Stimulated activated CD4-positive, alpha-beta T cell treated with anti-CD3 and anti-CD28 coated beads, Interleukin-15, amount 100 ng/mL, for 48 hours (primary cell): ENCODE measurements around the gene GPR162.
"Not testable (repeated sequence)": the region's sequence is repeated elsewhere in the genome, so short reads cannot be mapped to it uniquely, and the experiment has no call there.

Experiments used
- DNase-seq, 2 donors: peaks; one replicate each; pipeline ENCODE4 v3.0.0-alpha.2; 2020; ENCODE audit warnings: low read depth in 2 of 2

Gene GPR162

DNA sequence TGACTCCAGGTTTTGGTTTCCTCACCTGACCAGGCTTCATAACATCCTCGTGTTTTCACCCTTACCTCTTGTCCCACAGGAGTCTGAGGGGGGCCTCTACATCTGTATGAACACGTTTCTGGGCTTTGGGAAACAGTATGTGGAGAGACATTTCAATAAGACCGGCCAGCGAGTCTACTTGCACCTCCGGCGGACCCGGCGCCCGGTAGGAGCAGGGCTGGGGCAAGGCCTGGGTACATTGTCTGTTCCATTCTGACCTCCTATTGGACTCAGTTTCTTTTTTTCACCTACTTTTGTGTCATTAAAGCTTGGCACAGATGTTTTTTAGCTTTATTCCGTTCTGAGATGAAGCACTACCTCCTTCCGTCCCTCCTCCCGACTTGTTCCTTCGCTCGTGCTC is 33.7 kb downstream of the GPR162 start:
- no peak for DNase-seq

DNA sequence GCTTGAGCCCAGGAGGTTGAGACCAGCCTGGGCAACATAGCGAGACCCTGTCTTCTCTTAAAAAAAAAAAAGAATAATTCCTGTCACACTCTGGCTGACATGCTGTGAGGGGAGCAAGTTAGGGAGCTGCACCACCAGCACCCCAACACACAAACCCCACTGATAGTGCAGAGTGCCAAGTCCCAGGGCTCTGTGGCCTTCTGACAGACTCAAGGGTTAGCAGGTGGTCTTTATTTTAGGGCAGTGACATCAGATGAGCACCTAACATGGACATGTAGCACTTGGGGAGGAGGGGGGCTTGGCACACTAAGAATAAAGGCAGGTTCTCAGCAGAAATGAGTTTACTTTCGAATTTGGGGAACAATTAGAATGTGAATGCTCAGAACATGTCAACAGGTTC is 37.2 kb downstream of the GPR162 start:
- DNase-seq = no peak

DNA sequence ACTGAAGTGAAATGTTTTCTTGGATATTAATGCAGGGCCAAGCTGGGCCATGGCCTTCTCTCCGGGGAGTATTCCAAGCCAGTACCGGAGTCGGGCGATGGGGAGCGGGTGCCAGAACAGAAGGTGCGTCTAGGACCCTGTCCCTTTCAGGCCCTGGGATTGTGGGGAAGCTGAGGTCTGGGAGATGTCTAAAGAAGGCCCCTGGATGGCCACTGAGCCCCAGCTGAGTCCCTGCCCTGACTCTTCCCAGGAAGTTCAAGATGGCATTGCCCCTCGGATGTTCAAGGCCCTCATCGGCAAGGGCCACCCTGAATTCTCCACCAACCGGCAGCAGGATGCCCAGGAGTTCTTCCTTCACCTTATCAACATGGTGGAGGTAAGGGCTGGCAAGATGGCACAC is 38.5 kb downstream of the GPR162 start:
- no peak for DNase-seq

DNA sequence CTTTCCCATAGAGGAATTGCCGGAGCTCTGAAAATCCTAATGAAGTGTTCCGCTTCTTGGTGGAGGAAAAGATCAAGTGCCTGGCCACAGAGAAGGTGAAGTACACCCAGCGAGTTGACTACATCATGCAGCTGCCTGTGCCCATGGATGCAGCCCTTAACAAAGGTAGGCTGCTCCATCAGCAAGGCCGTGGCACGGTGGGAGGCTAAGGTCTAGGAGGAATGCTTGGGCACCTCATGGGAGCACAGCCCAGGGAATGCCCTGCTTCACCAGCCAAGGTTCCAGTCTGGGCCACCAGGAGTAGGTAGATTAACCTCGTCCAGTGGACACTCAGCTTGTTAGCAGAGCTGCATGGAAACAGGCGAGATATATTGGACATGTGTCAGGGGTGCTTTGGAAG is 39.3 kb downstream of the GPR162 start:
- DNase-seq = no peak

DNA sequence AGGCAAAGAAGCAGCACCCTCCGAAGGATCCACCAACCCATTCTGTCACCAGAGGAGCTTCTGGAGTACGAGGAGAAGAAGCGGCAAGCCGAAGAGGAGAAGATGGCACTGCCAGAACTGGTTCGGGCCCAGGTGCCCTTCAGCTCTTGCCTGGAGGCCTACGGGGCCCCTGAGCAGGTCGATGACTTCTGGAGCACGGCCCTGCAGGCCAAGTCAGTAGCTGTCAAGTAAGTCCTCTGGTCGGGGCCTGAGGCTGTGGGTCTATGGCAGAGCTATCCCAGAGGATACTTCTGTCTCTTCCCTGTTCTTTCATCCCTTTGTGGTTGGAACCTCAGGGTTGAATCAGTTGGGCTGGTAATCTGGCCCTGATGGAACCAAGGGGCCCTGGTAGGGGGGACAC is 39.8 kb downstream of the GPR162 start:
- no peak for DNase-seq

DNA sequence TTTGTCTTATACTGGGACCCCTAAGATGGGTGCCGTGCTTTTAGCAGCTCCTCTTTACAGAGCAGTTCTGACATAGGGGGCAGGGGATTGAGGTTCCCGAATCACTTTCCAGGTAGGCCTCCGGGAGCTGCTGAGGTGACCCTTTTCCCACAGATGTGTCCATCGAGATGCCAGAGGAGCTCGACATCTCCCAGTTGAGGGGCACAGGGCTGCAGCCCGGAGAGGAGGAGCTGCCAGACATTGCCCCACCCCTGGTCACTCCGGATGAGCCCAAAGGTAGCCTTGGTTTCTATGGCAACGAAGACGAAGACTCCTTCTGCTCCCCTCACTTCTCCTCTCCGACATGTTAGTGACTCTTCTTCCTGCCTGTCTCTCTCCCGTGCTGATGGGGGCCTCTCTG is 41.4 kb downstream of the GPR162 start:
- no peak for DNase-seq

DNA sequence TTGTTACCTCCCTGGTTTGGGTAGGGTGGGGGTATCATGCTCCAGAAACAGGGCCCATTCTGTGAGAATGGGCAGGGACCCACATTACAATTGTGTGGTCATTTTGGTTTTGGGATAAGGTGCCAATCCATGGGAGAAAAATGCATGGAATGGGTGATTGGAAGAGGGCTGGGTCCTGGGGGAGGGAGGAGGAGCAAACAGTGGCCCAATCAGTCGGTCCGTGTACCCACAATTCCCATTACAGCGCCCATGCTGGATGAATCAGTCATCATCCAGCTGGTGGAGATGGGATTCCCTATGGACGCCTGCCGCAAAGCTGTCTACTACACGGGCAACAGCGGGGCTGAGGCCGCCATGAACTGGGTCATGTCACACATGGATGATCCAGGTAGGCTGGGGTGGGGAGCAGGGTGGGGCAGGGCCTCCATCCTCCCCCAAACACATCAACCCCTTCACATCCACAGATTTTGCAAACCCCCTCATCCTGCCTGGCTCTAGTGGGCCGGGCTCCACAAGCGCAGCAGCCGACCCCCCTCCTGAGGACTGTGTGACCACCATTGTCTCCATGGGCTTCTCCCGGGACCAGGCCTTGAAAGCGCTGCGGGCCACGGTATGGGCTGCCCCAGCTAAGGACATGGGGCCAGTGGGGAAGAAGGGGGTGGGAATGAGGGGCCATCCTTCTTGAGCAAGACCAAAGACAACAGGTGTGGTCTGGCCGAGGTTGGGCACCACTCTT is 42.1 kb downstream of the GPR162 start:
- DNase-seq = no peak

DNA sequence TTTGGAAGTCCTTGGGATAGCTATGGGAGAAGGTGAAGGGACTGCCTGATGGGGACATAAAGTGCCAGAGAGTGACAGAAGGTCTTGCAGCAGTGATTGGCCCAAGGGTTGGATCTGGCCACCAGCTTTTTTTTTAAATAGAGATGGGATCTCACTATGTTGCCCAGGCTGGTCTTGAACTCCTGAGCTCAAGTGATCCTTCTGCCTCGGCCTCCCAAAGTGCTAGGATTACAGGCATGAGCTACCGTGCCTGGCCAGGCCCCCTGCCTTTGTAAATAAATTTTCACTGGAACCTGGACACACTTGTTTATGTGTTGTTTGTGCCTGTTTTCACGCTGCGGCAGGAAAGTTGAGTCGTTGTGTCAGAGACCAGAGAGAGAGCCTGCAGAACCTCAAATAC is 43.7 kb downstream of the GPR162 start:
- DNase-seq = not testable (repeated sequence)

DNA sequence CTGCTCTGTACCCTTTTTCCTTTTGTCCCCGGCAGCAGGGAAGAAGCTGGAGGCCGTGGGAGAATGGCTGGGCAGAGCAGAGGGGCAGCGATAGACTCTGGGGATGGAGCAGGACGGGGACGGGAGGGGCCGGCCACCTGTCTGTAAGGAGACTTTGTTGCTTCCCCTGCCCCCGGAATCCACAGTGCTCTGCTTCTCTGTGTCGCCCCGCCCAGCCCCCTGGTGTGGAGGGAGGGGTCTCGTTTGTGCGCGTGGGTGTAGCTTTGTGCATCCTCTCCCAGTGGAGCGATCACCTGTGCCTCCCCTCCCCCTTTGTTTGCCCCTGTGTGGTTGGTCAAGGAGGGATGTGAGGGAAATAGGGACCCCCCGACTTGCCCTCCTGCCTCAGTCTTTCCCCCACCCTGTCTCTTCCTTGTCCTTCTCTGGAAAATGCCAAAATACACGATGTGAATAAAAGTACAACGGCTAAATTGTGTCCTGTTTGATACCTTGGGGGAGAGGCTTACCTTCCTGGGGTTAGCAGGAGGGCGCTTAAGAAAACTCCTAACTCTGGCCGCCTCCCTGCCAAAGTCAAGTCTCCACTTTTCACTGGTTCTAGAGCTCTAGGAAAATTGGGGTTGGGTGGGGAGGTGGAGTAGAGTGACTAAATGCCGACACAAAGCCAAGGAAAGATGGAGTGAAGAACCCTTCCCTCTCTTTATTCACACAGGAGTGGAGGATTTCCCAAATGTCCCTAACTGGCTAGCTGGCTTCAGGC is 44.7 kb downstream of the GPR162 start:
- DNase-seq = no peak

DNA sequence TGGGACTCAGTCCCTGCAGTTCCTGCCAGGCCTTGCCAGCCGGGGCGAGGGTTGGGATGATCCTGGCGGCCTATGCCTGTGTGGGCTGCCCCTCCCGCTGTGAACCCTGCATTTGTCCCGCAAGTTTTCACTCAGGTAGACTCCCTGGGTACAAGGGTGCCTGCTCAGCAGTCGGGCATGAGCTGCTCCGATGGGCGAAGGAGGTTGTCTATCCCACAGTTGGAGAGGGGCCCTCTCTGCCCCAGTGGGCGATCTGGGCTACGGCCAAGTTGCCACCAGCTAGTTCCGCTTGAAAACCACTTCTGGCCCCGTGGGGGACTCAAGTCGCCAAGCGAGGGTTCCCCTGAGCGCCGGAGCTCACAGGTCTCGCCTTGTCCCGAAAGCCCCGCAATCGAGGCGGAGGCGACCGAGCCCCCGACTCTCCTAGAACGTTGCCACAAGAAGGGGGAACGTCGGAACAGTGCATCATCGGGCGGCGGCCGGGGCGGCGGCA is 45.3 kb downstream of the GPR162 start:
- no peak for DNase-seq

DNA sequence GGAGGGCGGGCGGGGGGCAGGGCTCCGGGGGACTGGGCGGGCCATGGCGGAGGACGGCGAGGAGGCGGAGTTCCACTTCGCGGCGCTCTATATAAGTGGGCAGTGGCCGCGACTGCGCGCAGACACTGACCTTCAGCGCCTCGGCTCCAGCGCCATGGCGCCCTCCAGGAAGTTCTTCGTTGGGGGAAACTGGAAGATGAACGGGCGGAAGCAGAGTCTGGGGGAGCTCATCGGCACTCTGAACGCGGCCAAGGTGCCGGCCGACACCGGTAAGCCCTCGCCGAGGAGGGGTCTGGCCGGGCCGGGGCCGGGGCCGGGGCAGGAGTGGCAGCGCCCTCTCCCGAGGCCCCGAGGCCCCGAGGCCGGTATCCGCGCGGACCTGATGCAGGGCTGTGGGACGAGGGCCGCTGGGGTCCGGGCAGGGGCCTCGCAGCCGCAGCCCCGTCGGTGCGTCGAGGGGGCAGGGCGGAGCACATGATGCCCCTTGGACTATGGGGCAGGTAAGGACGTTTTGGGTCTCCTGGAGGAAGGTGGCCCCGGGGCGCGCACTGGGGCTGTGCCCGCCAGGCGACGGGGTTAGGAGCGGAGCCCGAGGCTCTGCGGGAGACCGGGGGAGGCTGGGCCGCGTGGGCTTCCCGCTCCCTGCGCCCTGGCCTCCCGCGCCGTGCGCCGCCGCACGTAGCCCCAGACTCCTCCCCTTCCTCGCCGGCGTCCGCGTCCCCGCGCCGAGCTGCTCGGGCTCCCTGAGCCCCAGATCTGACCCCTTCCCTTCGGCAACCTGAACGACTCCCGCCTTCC is 46.0 kb downstream of the GPR162 start, which contains the start of gene TPI1:
Gene TPI1, plus strand, starts transcription at position 119 of the 798 bp plus-strand sequence. Its CDS starts 36 bp downstream, at position 155.
- peak; percentile 66 to 78 for DNase-seq

DNA sequence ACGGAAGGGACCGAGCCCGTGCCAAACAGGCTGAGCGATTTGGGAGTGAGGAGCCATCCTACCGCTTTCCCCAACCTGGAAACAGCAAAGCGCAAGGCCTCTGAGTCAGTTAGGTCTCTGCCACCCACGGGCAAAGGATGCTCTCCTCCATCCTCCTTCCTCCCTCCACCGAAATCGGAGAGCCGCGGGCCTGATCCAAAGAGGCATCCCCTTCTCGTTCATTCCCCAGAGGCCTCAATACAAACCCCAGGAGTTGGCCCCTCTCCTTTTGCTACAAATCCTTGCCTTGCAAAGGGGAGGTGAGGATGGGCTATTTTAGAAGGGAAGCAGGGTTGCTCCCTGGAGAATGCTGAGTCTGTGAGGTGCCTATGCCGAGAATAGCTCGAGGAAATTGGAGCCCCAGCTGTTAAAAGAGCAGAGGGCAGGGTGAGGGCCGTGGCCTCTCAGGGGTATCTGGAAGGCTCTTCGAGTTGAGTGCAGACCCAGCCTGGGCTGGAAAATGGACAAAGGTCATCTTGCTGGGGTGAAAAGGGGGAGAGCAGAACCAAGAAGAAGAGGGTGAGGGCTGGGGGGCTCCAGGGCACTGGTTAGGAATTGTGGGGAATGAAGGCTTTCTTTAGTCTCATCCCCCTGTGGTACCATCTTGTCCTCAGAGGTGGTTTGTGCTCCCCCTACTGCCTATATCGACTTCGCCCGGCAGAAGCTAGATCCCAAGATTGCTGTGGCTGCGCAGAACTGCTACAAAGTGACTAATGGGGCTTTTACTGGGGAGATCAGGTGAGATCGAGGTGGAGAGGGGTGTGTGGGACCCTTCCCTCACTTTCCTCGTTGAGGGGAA is 46.8 kb downstream of the GPR162 start:
- DNase-seq = no peak

DNA sequence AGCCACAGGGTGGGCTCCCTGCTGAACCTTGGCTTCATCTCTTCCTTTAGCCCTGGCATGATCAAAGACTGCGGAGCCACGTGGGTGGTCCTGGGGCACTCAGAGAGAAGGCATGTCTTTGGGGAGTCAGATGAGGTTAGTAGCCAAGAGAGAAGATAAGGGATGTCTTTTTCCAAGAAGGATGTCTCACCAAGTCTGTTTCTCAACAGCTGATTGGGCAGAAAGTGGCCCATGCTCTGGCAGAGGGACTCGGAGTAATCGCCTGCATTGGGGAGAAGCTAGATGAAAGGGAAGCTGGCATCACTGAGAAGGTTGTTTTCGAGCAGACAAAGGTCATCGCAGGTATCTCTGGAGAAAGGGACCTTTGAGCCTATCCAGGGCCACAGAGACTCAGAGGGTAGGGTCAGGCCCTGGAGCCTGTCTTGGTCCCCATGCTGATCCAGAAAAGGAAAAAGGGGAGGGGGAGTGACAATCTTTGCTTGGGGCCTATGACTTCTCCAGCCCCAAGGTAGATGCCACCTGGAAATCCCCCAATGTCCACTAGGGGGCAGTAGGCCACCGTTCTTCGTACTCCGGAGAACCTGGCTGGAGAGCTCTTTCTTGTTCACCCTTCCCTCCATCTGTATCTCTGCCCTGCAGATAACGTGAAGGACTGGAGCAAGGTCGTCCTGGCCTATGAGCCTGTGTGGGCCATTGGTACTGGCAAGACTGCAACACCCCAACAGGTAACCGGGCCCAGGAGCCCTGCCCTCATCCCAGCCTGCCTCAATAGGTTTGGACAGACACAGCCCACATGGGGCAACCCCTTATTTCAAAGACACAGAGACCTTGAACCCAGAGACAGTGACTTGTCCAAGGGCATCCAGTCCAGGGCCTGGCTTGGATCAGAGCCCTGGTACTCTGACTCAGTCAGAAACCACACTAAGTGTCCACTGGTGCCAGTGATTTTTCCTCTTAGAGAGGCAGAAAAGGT is 47.7 kb downstream of the GPR162 start:
- peak; percentile 68 to 77 for DNase-seq

DNA sequence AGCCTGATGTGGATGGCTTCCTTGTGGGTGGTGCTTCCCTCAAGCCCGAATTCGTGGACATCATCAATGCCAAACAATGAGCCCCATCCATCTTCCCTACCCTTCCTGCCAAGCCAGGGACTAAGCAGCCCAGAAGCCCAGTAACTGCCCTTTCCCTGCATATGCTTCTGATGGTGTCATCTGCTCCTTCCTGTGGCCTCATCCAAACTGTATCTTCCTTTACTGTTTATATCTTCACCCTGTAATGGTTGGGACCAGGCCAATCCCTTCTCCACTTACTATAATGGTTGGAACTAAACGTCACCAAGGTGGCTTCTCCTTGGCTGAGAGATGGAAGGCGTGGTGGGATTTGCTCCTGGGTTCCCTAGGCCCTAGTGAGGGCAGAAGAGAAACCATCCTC is 48.7 kb downstream of the GPR162 start:
- not testable (repeated sequence) for DNase-seq

DNA sequence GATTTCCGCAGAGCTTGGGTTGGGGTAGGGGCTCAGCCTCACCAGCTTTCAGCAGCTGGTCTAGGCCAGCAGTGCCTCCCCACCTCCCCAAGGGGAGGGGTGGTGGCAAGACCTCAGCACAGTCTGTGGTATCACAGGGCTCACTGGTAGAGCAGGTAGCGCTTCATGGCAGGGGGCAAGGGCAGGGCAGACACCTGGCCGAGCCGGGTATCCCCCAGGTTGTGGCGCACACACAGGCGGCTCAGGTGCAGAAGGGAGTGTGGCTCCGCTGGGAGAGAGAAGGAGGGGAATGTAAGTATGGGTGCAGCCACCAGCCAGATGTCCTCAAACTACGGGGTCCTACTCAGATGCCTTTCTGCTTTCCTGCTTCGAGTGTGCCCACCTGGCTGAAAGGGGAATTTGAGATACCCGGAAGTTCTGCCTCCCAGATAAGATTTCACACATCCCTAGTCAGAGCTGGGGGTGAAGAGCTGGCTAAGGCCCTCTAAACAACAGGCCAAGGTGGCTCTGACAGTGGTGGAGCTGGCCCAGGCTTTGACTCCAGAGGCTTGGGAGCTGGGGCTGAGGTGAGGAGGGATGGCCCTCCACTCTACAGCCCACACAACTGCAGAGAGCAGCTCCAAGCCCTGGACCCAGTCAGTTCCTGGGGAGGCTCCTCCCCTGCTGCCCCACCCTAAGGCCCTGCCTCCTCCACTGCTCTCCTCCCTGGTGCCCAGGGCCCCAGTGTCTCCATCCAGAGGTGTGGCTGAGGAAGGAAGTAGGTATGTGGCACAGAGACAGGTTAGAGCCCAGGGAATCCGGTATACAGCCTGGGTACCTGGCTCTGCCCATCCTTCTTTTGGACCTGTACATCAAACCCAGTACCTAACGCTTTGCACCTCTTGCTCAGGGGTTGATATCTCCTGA is 49.7 kb downstream of the GPR162 start:
- DNase-seq = peak in 1 of 2 donors; percentile 41

DNA sequence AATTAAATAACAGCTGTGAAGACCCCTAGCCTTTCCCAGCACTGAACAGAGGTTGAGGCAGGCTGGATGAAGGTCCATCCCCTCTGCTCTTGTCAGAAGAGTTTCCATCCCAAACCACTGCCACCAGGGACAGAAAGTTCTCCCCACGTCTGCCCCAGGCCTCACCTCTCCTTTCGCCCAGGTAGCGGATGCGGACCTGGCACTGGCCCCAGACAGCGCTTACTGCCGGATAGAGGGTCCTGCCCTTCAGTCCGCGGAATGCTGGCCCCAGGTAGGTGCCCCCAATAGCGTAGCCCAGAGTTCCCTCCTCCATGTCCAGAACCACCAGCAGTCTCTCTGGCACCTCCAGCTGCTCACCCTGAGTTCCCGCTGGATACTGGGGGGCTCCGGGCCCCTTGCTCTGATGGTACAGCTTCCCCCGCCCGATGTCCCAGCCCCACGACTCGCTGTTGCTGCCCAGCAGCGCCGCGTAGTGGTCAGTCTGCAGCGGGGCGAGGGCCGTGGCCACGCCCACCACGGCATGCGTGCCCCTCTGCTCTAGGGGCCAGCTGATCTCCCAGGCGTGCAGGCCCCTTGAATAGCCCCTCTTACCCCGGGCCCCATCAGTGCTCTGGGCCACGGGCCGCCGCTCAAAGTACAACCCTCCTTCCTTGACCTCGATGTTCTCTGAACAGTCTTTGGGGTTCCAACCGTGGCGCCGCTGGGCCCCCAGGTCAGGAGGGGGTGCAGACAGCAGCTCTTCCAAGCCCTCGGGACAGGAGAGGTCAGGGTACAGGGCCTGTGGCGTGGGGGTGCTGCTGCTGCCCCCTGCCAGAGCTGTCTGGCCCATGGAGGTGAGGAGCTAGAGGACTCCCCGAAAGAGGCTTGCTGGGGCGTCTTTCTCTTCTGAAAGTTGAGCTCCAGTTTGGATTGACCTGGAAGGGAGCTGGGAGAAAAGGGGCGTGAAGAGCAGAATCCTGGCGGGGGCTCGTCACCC is 50.7 kb downstream of the GPR162 start:
- DNase-seq = peak; percentile 62 to 81

DNA sequence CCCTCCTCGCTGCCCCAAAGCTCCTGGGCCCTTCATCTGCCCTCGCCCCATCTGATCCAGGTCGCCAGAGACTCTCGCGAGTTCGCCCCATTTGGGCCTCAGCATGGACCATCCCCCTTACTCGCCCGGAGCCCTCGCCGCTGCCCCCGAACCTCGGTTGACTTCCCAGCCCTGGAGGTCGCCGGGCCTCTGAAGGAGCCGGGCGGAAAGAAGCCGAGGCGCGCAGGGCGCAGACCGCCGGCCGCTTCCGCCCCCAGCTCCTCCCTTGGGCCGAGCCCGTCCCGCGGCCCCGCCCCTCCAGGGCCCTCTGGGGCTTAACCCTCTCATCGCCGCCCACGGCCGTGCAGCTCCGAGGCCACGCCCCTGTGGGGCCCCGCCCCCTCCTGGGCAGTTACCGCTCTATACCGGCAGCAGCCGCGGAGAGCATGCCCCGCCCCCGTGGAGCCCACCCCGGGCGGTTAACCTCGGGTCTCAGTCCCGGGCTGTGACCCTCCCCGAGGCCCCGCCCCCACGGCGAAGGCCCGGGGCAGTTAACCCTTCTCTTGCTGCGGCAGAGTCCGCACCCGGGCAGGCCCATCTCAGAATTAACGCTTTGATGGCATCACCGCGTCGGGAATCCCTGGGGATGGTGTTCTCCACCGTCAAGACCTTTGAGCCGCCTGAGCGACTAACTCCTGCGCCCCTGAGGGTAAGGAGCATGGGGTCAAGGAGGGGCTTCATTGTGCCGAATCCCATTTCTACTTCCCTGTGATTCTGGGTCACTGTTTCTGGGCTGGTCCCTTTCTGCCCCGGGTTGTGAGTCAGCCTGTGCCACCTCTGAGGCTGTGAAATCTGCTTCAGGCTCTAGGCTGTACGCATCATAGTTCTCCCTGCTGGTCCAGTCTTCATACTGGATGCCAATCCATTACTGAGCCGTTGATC is 51.7 kb downstream of the GPR162 start, which contains the start of gene SPSB2:
Gene SPSB2, minus strand, starts transcription at position 210 of the 921 bp plus-strand sequence. CDS start 402 bp downstream, outside the sequence.
- peak; percentile 96 to 100 for DNase-seq
